Renal cortex interstitium (tissue), 11 donors: ENCODE results near the gene ALKBH1. TPM values are rescaled to one million over a fixed set of nuclear protein-coding genes. Genes with fewer than 3 reads are reported as not detected.
"Not testable (repeated sequence)": the region's sequence is repeated elsewhere in the genome, so short reads cannot be mapped to it uniquely, and the experiment has no call there.

Experiments
- DNase-seq, 11 donors: peaks; one replicate each; pipeline ENCODE4 v3.0.0-alpha.2; 2013; ENCODE audit warnings: low read depth in 9 of 11, low spot score in 4 of 11; ENCODE audit errors: extremely low read depth in 1 of 11
- polyA plus RNA-seq, 3 donors: library from polyadenylated mRNA; unstranded; fragments of 120-200 nt; gene quantifications; one replicate each; pipeline ENCODE4 v1.2.1, GENCODE V29; 2013; ENCODE audit not compliant: insufficient read length in 3 of 3

The ALKBH1 gene
- polyA plus RNA-seq, 3 donors = 14.5 to 18.6 (median 17.3) TPM

DNA sequence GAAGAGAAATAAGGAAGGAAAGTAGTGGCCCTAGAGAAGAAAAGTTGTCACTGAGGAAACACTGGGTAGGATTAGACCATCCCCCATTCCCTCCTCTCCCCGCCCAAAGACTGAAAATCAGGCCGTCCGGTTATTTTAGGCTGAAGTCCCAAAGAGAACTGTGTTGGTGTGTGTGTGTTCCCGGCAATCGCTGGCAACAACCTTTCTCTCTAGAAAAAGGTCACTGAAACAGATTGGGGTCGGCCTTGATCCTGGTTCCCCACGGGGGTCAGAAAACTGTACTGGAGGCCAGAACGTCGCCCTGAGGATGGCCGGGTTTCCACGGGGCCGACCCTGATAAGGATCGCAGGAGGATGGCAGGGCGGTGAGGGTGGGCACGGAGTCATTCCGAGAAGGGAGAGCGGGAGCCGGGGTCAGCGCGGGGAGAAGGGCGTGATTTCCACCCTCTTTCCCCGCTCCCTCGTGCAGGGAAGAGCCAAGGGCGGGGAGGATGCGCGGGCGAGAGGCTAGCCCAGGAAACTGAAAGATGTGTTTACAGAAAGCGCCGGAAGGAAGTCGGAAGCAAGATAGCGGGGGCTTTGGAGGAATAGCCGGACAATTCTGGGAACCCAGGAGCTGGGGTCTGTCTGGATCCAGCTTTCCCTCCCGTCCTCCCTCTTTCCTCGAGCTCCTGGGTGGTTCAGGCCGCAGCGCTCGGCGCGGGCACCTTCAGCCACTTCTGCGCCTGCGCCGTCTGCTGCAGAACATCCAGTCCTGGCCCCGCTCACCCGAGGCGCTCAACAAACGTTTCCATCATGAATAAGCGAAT is 66.1 kb downstream of the ALKBH1 start:
- peak in 4 of 11 donors; percentile 31 to 46 (median 33) for DNase-seq

DNA sequence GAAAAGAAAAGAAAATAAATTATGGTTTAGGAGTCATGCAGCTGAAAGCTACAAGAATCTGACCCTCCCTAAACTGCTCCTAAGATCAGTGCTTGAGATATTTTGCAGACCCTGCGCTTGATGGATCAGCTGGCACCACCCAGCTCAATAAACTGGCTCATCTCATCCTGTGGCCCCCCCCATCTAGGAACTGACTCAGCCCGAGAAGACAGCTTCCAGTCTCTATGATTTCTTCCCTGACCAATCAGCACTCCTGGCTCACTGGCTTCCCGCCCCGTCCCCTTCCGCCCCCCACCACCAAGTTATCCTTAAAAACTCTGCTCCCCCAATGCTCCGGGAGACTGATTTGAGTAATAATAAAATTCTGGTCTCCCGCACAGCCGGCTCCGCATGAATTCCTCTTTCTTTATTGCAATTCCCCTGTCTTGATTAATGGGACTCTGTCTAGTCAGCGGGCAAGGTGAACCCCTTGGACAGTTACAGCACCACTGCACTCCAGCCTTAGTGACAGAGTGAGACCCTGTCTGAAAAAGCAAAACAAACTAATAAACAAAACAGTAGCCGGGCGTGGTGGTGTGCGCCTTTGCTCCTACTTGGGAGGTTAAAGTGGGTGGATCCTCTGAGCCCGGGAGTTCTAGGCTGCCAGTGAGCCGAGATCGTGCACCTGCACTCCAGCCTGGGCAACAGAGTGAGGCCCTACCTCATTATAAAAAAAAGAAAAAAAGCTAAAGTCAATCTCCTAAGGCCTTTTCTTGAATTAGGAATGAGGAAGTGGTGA is 66.9 kb downstream of the ALKBH1 start:
- peak in 2 of 11 donors; percentile 15 to 16 for DNase-seq

DNA sequence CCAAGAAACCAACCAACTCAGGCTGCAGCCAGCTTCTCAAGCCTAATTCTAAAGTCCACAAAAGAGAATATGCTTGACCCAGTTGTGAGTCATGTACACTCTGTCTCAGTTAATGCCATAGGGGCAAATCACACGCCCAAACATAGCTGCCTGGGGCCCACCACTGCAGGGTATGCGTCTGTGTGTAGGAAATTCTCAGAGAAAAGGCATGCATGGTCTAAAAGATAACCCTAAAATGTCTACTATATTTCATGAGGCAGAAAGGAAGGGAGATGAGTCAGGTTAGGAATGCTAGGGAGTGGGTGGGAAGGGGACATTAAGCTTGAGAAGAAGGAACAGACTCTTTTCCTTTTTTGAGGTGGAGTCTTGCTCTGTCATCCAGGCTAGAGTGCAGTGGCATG is 69.1 kb downstream of the ALKBH1 start:
- DNase-seq = no peak

DNA sequence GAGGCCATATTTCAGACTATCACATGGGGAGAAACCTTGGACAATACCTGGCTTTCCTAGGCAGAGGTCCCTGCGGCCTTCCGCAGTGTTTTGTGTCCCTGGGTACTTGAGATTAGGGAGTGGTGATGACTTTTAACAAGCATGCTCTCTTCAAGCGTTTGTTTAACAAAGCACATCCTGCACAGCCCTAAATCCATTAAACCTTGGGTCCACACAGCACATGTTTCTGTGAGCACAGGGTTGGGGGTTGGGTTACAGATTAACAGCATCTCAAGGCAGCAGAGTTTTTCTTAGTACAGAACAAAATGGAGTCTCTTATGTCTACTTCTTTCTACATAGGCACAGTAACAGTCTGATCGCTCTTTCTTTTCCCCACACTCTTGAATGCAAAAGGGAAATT is 72.0 kb downstream of the ALKBH1 start:
- DNase-seq = not testable (repeated sequence)

DNA sequence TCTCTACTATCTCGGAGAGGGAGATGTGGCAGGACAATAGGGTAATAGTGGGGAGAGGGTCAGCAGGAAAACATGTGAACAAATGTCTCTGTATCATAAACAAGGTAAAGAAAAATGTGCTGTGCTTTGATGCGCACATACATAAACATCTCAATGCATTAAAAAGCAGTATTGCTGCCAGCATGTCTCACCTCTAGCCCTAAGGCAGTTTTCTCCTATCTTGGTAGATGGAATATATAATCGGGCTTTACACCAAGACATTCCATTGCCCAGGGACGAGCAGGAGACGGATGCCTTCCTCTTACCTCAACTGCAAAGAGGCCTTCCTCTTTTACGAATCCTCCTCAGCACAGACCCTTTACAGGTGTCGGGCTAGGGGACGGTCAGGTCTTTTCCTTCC is 72.4 kb downstream of the ALKBH1 start:
- DNase-seq = not testable (repeated sequence)

DNA sequence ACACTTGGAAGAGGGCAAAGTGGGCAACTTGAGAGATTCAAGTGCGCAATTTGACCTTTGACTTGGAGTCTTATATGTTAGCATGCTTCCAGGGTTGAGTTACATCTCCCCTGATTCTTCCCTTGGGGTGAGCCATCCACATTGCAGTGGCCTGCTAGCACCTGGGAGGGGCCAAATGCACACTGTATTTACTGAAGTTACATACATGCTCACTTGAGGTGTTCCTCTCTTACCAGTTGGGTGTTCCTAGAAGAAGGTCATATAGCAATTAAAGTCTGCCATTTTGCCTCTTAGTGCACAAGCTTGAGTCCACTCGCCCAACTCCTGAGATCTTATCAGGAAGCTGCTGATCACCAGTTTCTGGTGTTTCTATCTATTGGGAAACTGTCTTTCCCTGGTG is 77.7 kb downstream of the ALKBH1 start:
- DNase-seq = no peak

DNA sequence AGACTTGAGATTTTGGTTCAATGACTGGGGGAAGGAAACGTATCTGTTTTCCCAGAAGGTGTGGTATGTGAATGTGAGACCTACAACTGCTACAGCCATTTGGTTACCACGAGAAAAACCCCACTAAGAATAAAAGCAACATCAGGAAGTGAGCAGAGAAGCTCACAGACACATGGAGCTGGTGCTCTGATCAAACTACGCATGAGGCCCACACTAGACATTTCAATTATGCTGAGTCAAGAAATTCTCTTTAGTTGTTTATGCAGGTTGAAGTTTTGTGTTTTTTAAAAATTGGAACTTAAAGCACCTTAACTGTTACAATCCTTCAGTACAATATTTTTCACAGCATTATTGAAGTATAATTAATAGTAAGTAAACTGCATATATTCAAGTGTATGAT is 82.5 kb downstream of the ALKBH1 start:
- DNase-seq = no peak

DNA sequence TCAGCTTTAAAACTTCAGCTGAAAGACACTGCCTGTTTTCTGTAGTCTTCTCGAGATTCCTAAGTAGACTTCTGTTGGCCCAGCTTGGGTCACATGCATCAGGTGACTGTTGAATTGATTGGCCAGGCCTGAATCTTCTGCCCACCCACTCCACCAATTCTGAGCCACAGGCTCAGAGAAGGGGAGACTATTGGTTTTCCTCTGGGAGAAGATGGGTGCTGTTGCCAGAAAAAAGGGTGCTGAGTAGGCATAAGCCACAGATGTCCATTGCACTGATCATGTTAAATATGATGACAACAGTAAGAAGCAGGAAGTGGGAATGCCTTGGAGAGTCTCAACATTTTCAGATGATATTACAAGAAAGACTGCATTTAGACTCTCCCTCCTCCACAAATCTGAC is 84.6 kb downstream of the ALKBH1 start:
- DNase-seq = no peak

Other genes starting within 250 kb of the ALKBH1 start
- 100 to 1,000 TPM; 162 to 217 (median 215) TPM for gene AHSA1, start 249.9 kb downstream of the ALKBH1 start, polyA plus RNA-seq
- gene ISM2, start 209.2 kb downstream of the ALKBH1 start, polyA plus RNA-seq = 1 to 10 TPM; 1.3 to 3.6 (median 1.8) TPM
- 10 to 100 TPM; 61.8 to 71.8 (median 71.7) TPM for gene SPTLC2, start 91.4 kb downstream of the ALKBH1 start, polyA plus RNA-seq
- gene SLIRP, start 80 bp upstream of the ALKBH1 start, polyA plus RNA-seq = 100 to 1,000 TPM in 2 of 3 donors, 10 to 100 TPM in 1; 97.3 to 112 (median 108) TPM
- gene SNW1, start 53.1 kb upstream of the ALKBH1 start, polyA plus RNA-seq = 100 to 1,000 TPM in 1 of 3 donors, 10 to 100 TPM in 2; 79.0 to 102 (median 81.9) TPM
- 10 to 100 TPM in 1 of 3 donors, 1 to 10 TPM in 2; 9.0 to 11.3 (median 9.0) TPM for gene ADCK1, start 92.1 kb upstream of the ALKBH1 start, polyA plus RNA-seq